ENCODE measurements around the gene LDHA.
A peak's percentile ranks its signal among the peaks of the same experiment; 100 is the strongest.

- no peak for TF ChIP-seq CTCF (IDR thresholded peaks at IDR 0.05)
- TF ChIP-seq POLR2A (IDR thresholded peaks at IDR 0.05) = peak; percentile 100
Measured at GRCh38 chr11:18394275-18394927, at the start of gene LDHA.

Data from adrenal gland (tissue), 5 donors.